H1 (cell line): ENCODE results near the gene PRPS1. TPM values are rescaled to one million over a fixed set of nuclear protein-coding genes. Genes with fewer than 3 reads are reported as not detected.

Experiments
- CTCF ChIA-PET: fragments of 300-600 bp; sonication (Branson Sonifier 250); formaldehyde crosslinking; loops from one replicate; lab custom pipeline; 2021; ENCODE audit not compliant: partially characterized antibody; lab: Charles Lee
- POLR2A ChIA-PET: fragments of 300-600 bp; sonication (Branson Sonifier 250); formaldehyde crosslinking; loops from one replicate; lab custom pipeline; 2021; ENCODE audit warnings: inconsistent platforms; ENCODE audit not compliant: partially characterized antibody; lab: Charles Lee
- DNase-seq, 2 experiments: peaks; one replicate each; pipeline versions ENCODE4 v3.0.0 to v3.0.0-alpha.2; 2010 to 2022; ENCODE audit warnings: low spot score in 2 of 2, low read depth in 1 of 2, mixed read lengths in 1 of 2
- FAIRE-seq: peaks from 2 replicates; lab custom pipeline; 2011; peaks lifted over from hg19 to GRCh38; lab: Jason Lieb, UNC
- H2AFZ ChIP-seq: 2 replicates; pipeline ENCODE4 v1.8.1; 2012; ENCODE audit warnings: low read length, inconsistent platforms
- H2AK5ac ChIP-seq: 2 replicates; pipeline ENCODE4 v1.6.1; 2013; ENCODE audit warnings: low read depth, low read length
- H2BK120ac ChIP-seq: replicated peaks from 2 replicates; pipeline ENCODE3; 2013; ENCODE audit warnings: low read depth, low read length, inconsistent platforms
- H2BK12ac ChIP-seq: 2 replicates; pipeline ENCODE4 v1.6.1; 2013; ENCODE audit warnings: low read depth, low read length
- H2BK15ac ChIP-seq: 2 replicates; pipeline ENCODE4 v1.6.1; 2013; ENCODE audit warnings: low read length
- H2BK20ac ChIP-seq: 2 replicates; pipeline ENCODE4 v1.6.1; 2013; ENCODE audit warnings: low read length
- H2BK5ac ChIP-seq: 2 replicates; pipeline ENCODE4 v1.6.1; 2013; ENCODE audit warnings: low read depth, low read length
- H3K14ac ChIP-seq: 2 replicates; pipeline ENCODE4 v1.6.1; 2013; ENCODE audit warnings: inconsistent platforms; ENCODE audit not compliant: insufficient read length
- H3K18ac ChIP-seq: 2 replicates; pipeline ENCODE4 v1.6.1; 2013; ENCODE audit warnings: low read length; ENCODE audit errors: extremely low read depth
- H3K23ac ChIP-seq: 2 replicates; pipeline ENCODE4 v1.6.1; 2013; ENCODE audit warnings: inconsistent platforms; ENCODE audit not compliant: insufficient read length
- H3K23me2 ChIP-seq: 2 replicates; pipeline ENCODE4 v1.6.1; 2013; ENCODE audit warnings: low read depth, low read length
- H3K27ac ChIP-seq: 2 replicates; pipeline ENCODE4 v1.6.1; 2011; ENCODE audit warnings: low read depth, low read length, inconsistent platforms
- H3K27me3 ChIP-seq, 4 experiments: replicated peaks in 1 of 4; 1 replicate in 1 of 4; 2 replicates in 3 of 4; pipeline versions ENCODE4 v1.6.1 to v1.8.1; 2011 to 2013; ENCODE audit warnings: low read length in 3 of 4, mild to moderate bottlenecking in 3 of 4, inconsistent platforms in 2 of 4, mixed read lengths in 2 of 4, moderate library complexity in 1 of 4; ENCODE audit not compliant: control insufficient read depth in 3 of 4, insufficient read depth in 3 of 4; ENCODE audit errors: extremely low read depth in 1 of 4
- H3K36me3 ChIP-seq, 4 experiments: 2 replicates each; pipeline versions ENCODE4 v1.6.1 to v1.8.1; 2011 to 2013; ENCODE audit warnings: mild to moderate bottlenecking in 4 of 4, low read length in 3 of 4, moderate library complexity in 2 of 4, control low read depth in 1 of 4, inconsistent platforms in 1 of 4; ENCODE audit not compliant: insufficient read depth in 4 of 4, control insufficient read depth in 2 of 4
- H3K4ac ChIP-seq: replicated peaks from 2 replicates; pipeline ENCODE3; 2013; ENCODE audit warnings: low read length, low read depth, mixed read lengths, inconsistent platforms; ENCODE audit not compliant: insufficient read length
- H3K4me1 ChIP-seq, 4 experiments: replicated peaks in 1 of 4; 1 replicate in 1 of 4; 2 replicates in 3 of 4; pipeline versions ENCODE4 v1.6.1 to v1.8.1; 2011 to 2013; ENCODE audit warnings: low read length in 3 of 4, inconsistent platforms in 2 of 4, mixed read lengths in 1 of 4; ENCODE audit not compliant: insufficient read depth in 4 of 4, control insufficient read depth in 3 of 4
- H3K4me2 ChIP-seq, 2 experiments: 2 replicates each; pipeline versions ENCODE4 v1.6.1 to v1.8.1; 2011 to 2013; ENCODE audit warnings: low read depth in 2 of 2, low read length in 2 of 2, control low read depth in 1 of 2, inconsistent platforms in 1 of 2, mild to moderate bottlenecking in 1 of 2; ENCODE audit not compliant: insufficient read depth in 1 of 2
- H3K4me3 ChIP-seq, 4 experiments: fragments of 200-600, 300-600 bp in 1 of 4; sonication (generic), shearing (Covaris generic), sonication (Bioruptor Twin) in 1 of 4; 2 replicates each; pipeline versions ENCODE4 v1.5.1 to v1.8.1; 2011 to 2016; ENCODE audit warnings: low read length in 4 of 4, low read depth in 3 of 4, control low read depth in 2 of 4, inconsistent platforms in 2 of 4, mild to moderate bottlenecking in 2 of 4, mixed read lengths in 1 of 4, moderate library complexity in 1 of 4; ENCODE audit not compliant: insufficient read depth in 2 of 4; ENCODE audit errors: extremely low read depth in 1 of 4
- H3K56ac ChIP-seq: replicated peaks from 2 replicates; pipeline ENCODE3; 2013; ENCODE audit warnings: low read depth, mild to moderate bottlenecking, mixed read lengths, low read length, inconsistent platforms; ENCODE audit not compliant: insufficient read length
- H3K79me1 ChIP-seq: 2 replicates; pipeline ENCODE4 v1.6.1; 2013; ENCODE audit warnings: low read depth, low read length, control low read depth
- H3K79me2 ChIP-seq, 2 experiments: 2 replicates each; pipeline versions ENCODE4 v1.6.1 to v1.8.1; 2012 to 2013; ENCODE audit warnings: low read length in 2 of 2, mild to moderate bottlenecking in 2 of 2, inconsistent platforms in 1 of 2; ENCODE audit not compliant: insufficient read depth in 2 of 2, control insufficient read depth in 1 of 2
- H3K9ac ChIP-seq, 4 experiments: replicated peaks in 1 of 4; 1 replicate in 1 of 4; 2 replicates in 3 of 4; pipeline versions ENCODE4 v1.6.1 to v1.8.1; 2011 to 2013; ENCODE audit warnings: low read depth in 3 of 4, low read length in 3 of 4, control low read depth in 2 of 4, mild to moderate bottlenecking in 2 of 4, moderate library complexity in 2 of 4, inconsistent platforms in 1 of 4; ENCODE audit errors: extremely low read depth in 1 of 4
- H3K9me3 ChIP-seq, 2 experiments: 2 replicates each; pipeline versions ENCODE4 v1.6.1 to v1.8.1; 2012 to 2013; ENCODE audit warnings: mild to moderate bottlenecking in 2 of 2, moderate library complexity in 2 of 2, control low read depth in 1 of 2, inconsistent platforms in 1 of 2, low read depth in 1 of 2, low read length in 1 of 2, mixed read lengths in 1 of 2; ENCODE audit not compliant: insufficient read depth in 2 of 2
- H4K20me1 ChIP-seq, 2 experiments: replicated peaks in 1 of 2; 2 replicates each; pipeline versions ENCODE3 to v1.8.1; 2011 to 2013; ENCODE audit warnings: inconsistent platforms in 2 of 2, low read length in 2 of 2, mild to moderate bottlenecking in 1 of 2; ENCODE audit not compliant: insufficient read depth in 2 of 2, control insufficient read depth in 1 of 2
- H4K5ac ChIP-seq: 2 replicates; pipeline ENCODE4 v1.6.1; 2013; ENCODE audit warnings: low read length, low read depth, mixed read lengths, inconsistent platforms; ENCODE audit not compliant: insufficient read length
- H4K8ac ChIP-seq: 2 replicates; pipeline ENCODE4 v1.8.0; 2013; ENCODE audit warnings: mild to moderate bottlenecking, moderate library complexity, low read length, inconsistent platforms; ENCODE audit not compliant: insufficient read depth; ENCODE audit errors: extremely low read depth
- H4K91ac ChIP-seq: replicated peaks from 2 replicates; pipeline ENCODE3; 2013; ENCODE audit warnings: low read length, mixed read lengths, inconsistent platforms; ENCODE audit not compliant: insufficient read length
- JUND ChIP-seq: IDR thresholded peaks from 2 replicates; pipeline ENCODE4 v1.6.1; 2011; ENCODE audit warnings: mild to moderate bottlenecking, improper control_type of control experiment, low read length
- MAFK ChIP-seq: IDR thresholded peaks from 2 replicates; pipeline ENCODE4 v1.6.1; 2012; ENCODE audit warnings: low read depth, mild to moderate bottlenecking, improper control_type of control experiment, low read length
- RAD21 ChIP-seq, 2 experiments: IDR thresholded peaks in 1 of 2; conservative IDR thresholded peaks in 1 of 2; 2 replicates each; pipeline ENCODE4 v1.6.1; 2011; ENCODE audit warnings: low read depth in 2 of 2, low read length in 2 of 2, improper control_type of control experiment in 1 of 2, inconsistent platforms in 1 of 2, mild to moderate bottlenecking in 1 of 2, moderate library complexity in 1 of 2
- SIN3A ChIP-seq, 2 experiments: IDR thresholded peaks in 1 of 2; conservative IDR thresholded peaks in 1 of 2; 2 replicates each; pipeline ENCODE4 v1.6.1; 2011 to 2012; ENCODE audit warnings: low read length in 2 of 2, improper control_type of control experiment in 1 of 2, low read depth in 1 of 2, mild to moderate bottlenecking in 1 of 2
- WGBS, 2 experiments: shearing (Covaris generic) in 1 of 2; methylation state at CpG; one replicate each; pipeline versions ENCODE4 v1.1.6 to v1.1.7; 2013 to 2015; ENCODE audit warnings: low lambda C conversion rate in 2 of 2, mixed read lengths in 2 of 2, inconsistent platforms in 1 of 2, low coverage in 1 of 2, missing lambda C conversion rate in 1 of 2; ENCODE audit not compliant: insufficient replicate concordance in 2 of 2, insufficient coverage in 1 of 2, insufficient read length in 1 of 2; ENCODE audit errors: extremely low coverage in 1 of 2, missing lambda C conversion rate in 1 of 2; 5-methylcytosine and 5-hydroxymethylcytosine counted together
- polyA plus RNA-seq, 7 experiments: library from polyadenylated mRNA; depleted of rRNA in 3 of 7; stranded (reverse) in 5 of 7; unstranded in 2 of 7; fragments of >200 nt in 5 of 7; fragments of 200-250 nt in 2 of 7; gene quantifications; 1 replicate in 5 of 7; 2 replicates in 1 of 7; 4 replicates in 1 of 7; pipeline versions ENCODE4 v1.2.1 to v1.2.3, GENCODE V29; 2011 to 2013; ENCODE audit warnings: missing spikeins in 2 of 7, mixed read lengths in 2 of 7
- total RNA-seq: library from RNA; stranded (reverse); fragmentation: NEBNext Ultra II Directional; extraction: Animal tissue kit (Norgen Biotek cat#: 25700); gene quantifications from 2 replicates; pipeline ENCODE4 v1.2.1, GENCODE V29; 2021

The PRPS1 gene
- total and polyA plus RNA-seq, 2 of the 8 experiments (the other 6 are each of a cell fraction or from before 2014, with no cell fraction given) = 90.1 to 110 TPM

GRCh38 chrX:107669885-107670628, 41.7 kb downstream of the PRPS1 start:
- POLR2A ChIA-PET = interaction anchor here (1.6 to 1.7 kb wide), 2 partner anchors 13 to 62 kb away, joined by 4 to 11 read pairs; no protein-coding TSS in a partner anchor
- no peaks in the 10 kb centered on the region for H4K20me1 ChIP-seq
- H4K5ac ChIP-seq = no peak overlapping the region
- H3K23ac ChIP-seq = no peak overlapping the region
- H3K4me3 ChIP-seq = no peak overlapping the region
- no peak overlapping the region for H3K27ac ChIP-seq
- H3K56ac ChIP-seq = no peak overlapping the region
- H3K79me2 ChIP-seq = no peaks in the 10 kb centered on the region
- no peak overlapping the region; the same call in 1 of the 2 replicates for H3K18ac ChIP-seq
- H3K4ac ChIP-seq = no peak overlapping the region
- no peak overlapping the region for H2BK120ac ChIP-seq
- H3K9ac ChIP-seq = no peak overlapping the region
- no peaks in the 10 kb centered on the region for H3K27me3 ChIP-seq
- TF ChIP-seq RAD21 (IDR thresholded peaks at IDR 0.05 in 1 of 2, conservative IDR thresholded peaks at IDR 0.05 in 1 of 2; ENCODE audit: low read depth in 2 of 2, low read length in 2 of 2) = no peak
- TF ChIP-seq SIN3A (conservative IDR thresholded peaks at IDR 0.05 in 1 of 2, IDR thresholded peaks at IDR 0.05 in 1 of 2; ENCODE audit: low read depth in 1 of 2, low read length in 2 of 2) = no peak
- no peak for TF ChIP-seq JUND
- TF ChIP-seq MAFK = no peak
- TF ChIP-seq, all 59 proteins: peak for 0
- 89% methylated on average over 5 of the region's 5 CpGs; no CpG with 5 or more reads in 1 of the 2 experiments for WGBS, 2 experiments
- H4K8ac ChIP-seq = no peak overlapping the region
- DNase-seq = no peak
- no peak for FAIRE-seq
- H2AK5ac ChIP-seq = no peak overlapping the region
- no peak overlapping the region for H2BK15ac ChIP-seq
- CTCF ChIA-PET = interaction anchor here (1.5 to 29.5 kb wide), 8 partner anchors 8 to 109 kb away, joined by 4 to 325 read pairs (median 14); partner anchors contain the start of genes NCBP2L and TSC22D3
- no peak overlapping the region for H2BK12ac ChIP-seq
- H3K4me1 ChIP-seq = peaks cover 0 to 7% (median 1%) of the 10 kb centered on the region in 4 experiments; a peak in 4 of 7 replicates
- H2BK5ac ChIP-seq = no peak overlapping the region
- no peak overlapping the region for H3K4me2 ChIP-seq
- no peak overlapping the region for H2AFZ ChIP-seq
- H3K9me3 ChIP-seq = no peaks in the 10 kb centered on the region
- H3K23me2 ChIP-seq = no peaks in the 10 kb centered on the region
- no peak overlapping the region; the same call in 1 of the 2 replicates for H2BK20ac ChIP-seq
- no peaks in the 10 kb centered on the region for H3K79me1 ChIP-seq
- H3K14ac ChIP-seq = no peak overlapping the region
- H4K91ac ChIP-seq = no peak overlapping the region
- H3K36me3 ChIP-seq = no peaks in the 10 kb centered on the region
